Caco-2 (cell line): Measurements from ENCODE around the gene SLC6A8. TPM values are rescaled to one million over a fixed set of nuclear protein-coding genes. Genes with fewer than 3 reads are reported as not detected.

Source experiments
- BruUV-seq: library from RNA; stranded (reverse); fragments of 400-500 nt; replicated peaks from 2 replicates; lab custom pipeline; 2021; lab: Mats Ljungman, UMichigan
- CTCF ChIA-PET: fragments of 300-600 bp; sonication (Branson Sonifier 250); formaldehyde crosslinking; loops from one replicate; lab custom pipeline; 2022; ENCODE audit warnings: antibody characterized with exemption; lab: Charles Lee
- POLR2A ChIA-PET: fragments of 300-600 bp; sonication (Branson Sonifier 250); formaldehyde crosslinking; loops from one replicate; lab custom pipeline; 2022; ENCODE audit warnings: antibody characterized with exemption; lab: Charles Lee
- DNase-seq, 2 experiments: peaks; one replicate each; pipeline versions ENCODE4 v3.0.0 to v3.0.0-alpha.2; 2020 to 2022
- H3K27me3 ChIP-seq: replicated peaks from 2 replicates; pipeline ENCODE4 v1.6.0; 2011; ENCODE audit warnings: low read length; ENCODE audit not compliant: control insufficient read depth, insufficient read depth
- H3K36me3 ChIP-seq: 2 replicates; pipeline ENCODE4 v1.5.1; 2011; ENCODE audit warnings: low read length; ENCODE audit not compliant: control insufficient read depth, insufficient read depth
- H3K4me1 ChIP-seq: fragments of 250-450 bp; sonication (Bioruptor Pico); 2 replicates; pipeline ENCODE4 v1.5.1; 2020; ENCODE audit warnings: mild to moderate bottlenecking
- H3K4me3 ChIP-seq: 2 replicates; pipeline ENCODE4 v1.5.1; 2011; ENCODE audit warnings: low read depth, mild to moderate bottlenecking, control low read depth, low read length
- H3K9me3 ChIP-seq: fragments of 250-450 bp; sonication (Bioruptor Pico); 2 replicates; pipeline ENCODE4 v1.5.1; 2020; ENCODE audit warnings: mild to moderate bottlenecking, moderate library complexity
- H3K27ac Mint-ChIP-seq: one replicate; pipeline ENCODE4 v1.8.0; 2022; ENCODE audit warnings: mixed read lengths; ENCODE audit not compliant: unreplicated experiment
- H3K27me3 Mint-ChIP-seq: one replicate; pipeline ENCODE4 v1.8.0; 2022; ENCODE audit warnings: mixed read lengths; ENCODE audit not compliant: insufficient read depth, unreplicated experiment
- H3K36me3 Mint-ChIP-seq: one replicate; pipeline ENCODE4 v1.8.0; 2022; ENCODE audit warnings: mild to moderate bottlenecking, mixed read lengths; ENCODE audit not compliant: insufficient read depth, unreplicated experiment
- H3K4me1 Mint-ChIP-seq: one replicate; pipeline ENCODE4 v1.8.0; 2022; ENCODE audit warnings: low read depth, mixed read lengths; ENCODE audit not compliant: unreplicated experiment
- H3K4me3 Mint-ChIP-seq: one replicate; pipeline ENCODE4 v1.8.0; 2022; ENCODE audit warnings: mild to moderate bottlenecking, moderate library complexity, mixed read lengths; ENCODE audit not compliant: unreplicated experiment
- H3K9me3 Mint-ChIP-seq: one replicate; pipeline ENCODE4 v1.8.0; 2022; ENCODE audit warnings: mixed read lengths; ENCODE audit not compliant: unreplicated experiment
- intact Hi-C: fragments of 100-400 bp; cut with micrococcal nuclease; formaldehyde crosslinking; loops from one replicate; pipeline ENCODE4 v1.10.0; 2022; ENCODE audit not compliant: unreplicated experiment
- total RNA-seq: library from RNA; stranded (reverse); gene quantifications from 2 replicates; pipeline ENCODE4 v1.2.3, GENCODE V29; 2022
- TF ChIP-seq, protein P1 (sequence below), 2 experiments: fragments of 200-600 bp in 1 of 2; IDR thresholded peaks; 1 replicate in 1 of 2; 2 replicates in 1 of 2; pipeline versions ENCODE4 v1.5.1 to v1.8.0; 2011 to 2022; ENCODE audit warnings: antibody characterized with exemption in 1 of 2, control low read depth in 1 of 2, inconsistent platforms in 1 of 2, low read depth in 1 of 2, low read length in 1 of 2, mild to moderate bottlenecking in 1 of 2, moderate library complexity in 1 of 2; ENCODE audit not compliant: insufficient read depth in 1 of 2, severe bottlenecking in 1 of 2, unreplicated experiment in 1 of 2

Gene SLC6A8
- total RNA-seq, 1 experiment from 2014 or later: 8.8 TPM

DNA sequence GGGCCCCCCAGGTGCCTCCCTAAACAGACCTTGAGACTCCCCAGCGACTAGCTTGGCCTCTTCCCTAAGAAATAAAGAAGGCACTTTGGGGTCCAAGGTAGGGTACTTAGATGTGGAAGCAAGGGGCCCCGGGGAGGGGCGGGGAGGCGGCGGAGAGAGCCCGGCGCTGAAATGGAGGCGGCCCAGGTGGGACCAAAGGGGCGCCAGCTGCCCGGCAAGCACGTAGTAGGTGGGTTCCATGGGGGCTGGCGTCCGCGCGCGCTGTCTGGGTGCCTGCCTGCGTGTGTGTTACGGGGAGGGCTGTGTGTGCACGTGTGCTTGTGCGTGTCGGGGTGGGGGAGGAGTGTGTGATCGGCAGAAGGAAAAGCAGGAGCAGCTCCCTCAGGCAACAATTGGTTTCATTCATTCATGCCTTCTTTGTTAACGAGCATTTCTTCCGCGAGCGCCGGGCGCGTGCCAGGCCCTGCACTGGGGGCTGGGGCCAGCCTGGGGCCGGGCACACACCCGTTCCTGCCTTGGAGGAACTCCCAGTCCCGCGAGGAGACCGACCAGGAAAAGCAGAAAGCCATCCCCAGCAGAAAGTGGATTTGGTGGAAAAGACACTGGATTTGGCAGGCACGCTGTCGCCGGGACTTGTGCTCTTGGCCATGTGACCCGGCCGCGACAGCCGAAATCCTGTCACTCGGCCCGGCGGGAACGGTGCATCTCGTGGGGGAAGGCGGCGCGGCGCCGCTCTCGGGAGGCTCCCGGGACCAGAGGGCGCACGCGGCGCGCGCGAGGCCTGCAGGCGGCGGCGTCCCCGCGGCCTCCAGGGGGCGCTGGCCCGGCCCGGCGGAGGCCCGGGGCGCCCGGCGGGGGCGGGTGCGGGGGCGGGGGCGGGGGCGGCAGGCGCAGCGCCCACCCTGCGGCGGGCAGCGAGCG, 44.0 kb upstream of the SLC6A8 start:
- H3K36me3 ChIP-seq: no peaks in the 10 kb centered on the region
- peak in 1 of 2 experiments; percentile 43 for DNase-seq
- H3K9me3 Mint-ChIP-seq: no peaks in the 10 kb centered on the region
- H3K9me3 ChIP-seq: no peaks in the 10 kb centered on the region
- no peaks in the 10 kb centered on the region for H3K27me3 ChIP-seq
- intact Hi-C loops: no loop called here
- POLR2A ChIA-PET: no interaction called here
- peak overlapping the region; percentile 32 for H3K4me3 ChIP-seq
- peak overlapping the region; percentile 60 for H3K4me3 Mint-ChIP-seq
- H3K27me3 Mint-ChIP-seq: peaks cover 4% of the 10 kb centered on the region
- CTCF ChIA-PET: interaction anchor here (0.9 to 1.5 kb wide), 3 partner anchors 7 to 24 kb away, joined by 3 to 7 read pairs (median 5); no protein-coding TSS in a partner anchor
- peaks cover 24% of the 10 kb centered on the region for H3K4me1 ChIP-seq
- H3K4me1 Mint-ChIP-seq: peaks cover 6% of the 10 kb centered on the region
- no TSS peak for BruUV-seq
- TF ChIP-seq, protein P1, sequence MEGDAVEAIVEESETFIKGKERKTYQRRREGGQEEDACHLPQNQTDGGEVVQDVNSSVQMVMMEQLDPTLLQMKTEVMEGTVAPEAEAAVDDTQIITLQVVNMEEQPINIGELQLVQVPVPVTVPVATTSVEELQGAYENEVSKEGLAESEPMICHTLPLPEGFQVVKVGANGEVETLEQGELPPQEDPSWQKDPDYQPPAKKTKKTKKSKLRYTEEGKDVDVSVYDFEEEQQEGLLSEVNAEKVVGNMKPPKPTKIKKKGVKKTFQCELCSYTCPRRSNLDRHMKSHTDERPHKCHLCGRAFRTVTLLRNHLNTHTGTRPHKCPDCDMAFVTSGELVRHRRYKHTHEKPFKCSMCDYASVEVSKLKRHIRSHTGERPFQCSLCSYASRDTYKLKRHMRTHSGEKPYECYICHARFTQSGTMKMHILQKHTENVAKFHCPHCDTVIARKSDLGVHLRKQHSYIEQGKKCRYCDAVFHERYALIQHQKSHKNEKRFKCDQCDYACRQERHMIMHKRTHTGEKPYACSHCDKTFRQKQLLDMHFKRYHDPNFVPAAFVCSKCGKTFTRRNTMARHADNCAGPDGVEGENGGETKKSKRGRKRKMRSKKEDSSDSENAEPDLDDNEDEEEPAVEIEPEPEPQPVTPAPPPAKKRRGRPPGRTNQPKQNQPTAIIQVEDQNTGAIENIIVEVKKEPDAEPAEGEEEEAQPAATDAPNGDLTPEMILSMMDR (IDR thresholded peaks at IDR 0.05; ENCODE audit: insufficient read depth in 1 of 2, low read depth in 1 of 2, low read length in 1 of 2, severe bottlenecking in 1 of 2, unreplicated experiment in 1 of 2): no peak
- H3K27ac Mint-ChIP-seq: no peak overlapping the region
- no peaks in the 10 kb centered on the region for H3K36me3 Mint-ChIP-seq

DNA sequence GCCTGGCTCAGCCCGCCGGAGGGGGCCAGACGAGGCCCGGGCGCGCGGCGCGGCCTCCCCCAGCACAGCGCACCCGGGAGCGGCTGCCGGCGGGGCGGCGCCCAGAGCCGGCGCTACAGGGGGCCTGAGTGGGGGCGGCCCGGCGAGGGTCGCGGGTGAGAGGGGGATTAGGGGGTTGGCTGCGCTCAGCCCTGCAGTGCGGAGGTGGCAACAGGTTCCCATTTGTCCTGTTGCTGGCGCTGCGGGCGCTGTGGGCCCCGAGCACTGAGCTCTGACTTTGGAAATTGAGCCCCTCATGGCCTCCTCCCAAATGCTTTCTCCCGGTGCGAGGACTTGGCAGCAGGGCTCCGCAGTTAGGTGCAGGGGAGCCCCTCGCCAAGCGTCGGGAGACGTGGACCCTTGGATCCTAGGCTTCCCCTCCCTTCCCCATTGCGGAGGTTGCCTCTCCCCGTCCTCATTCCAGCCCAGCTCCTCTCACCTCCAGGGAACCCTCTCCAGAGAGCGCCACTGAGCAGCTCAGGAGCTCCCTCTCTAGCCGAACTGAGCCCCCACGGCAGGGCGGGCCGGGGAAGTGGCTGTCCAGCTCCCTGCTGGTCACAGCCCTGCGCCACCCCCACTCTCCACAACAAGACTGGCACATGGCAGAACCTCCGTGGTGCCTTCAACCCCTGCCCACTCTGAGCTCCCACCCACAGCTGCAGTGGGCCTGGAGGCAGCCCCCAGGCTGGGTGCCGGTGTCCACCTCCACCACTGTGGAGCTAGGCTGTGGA, 43.2 kb upstream of the SLC6A8 start:
- Histone ChIP-seq H3K36me3 (no peaks in the 10 kb centered on the region), H3K9me3 (no peaks in the 10 kb centered on the region), H3K4me1 (peaks cover 24% of the 10 kb centered on the region), H3K4me3 (peak overlapping the region; percentile 17), H3K27me3 (no peaks in the 10 kb centered on the region)
- H3K9me3 Mint-ChIP-seq: no peaks in the 10 kb centered on the region
- peaks cover 6% of the 10 kb centered on the region for H3K4me1 Mint-ChIP-seq
- TF ChIP-seq, protein P1 (IDR thresholded peaks at IDR 0.05; ENCODE audit: insufficient read depth in 1 of 2, low read depth in 1 of 2, low read length in 1 of 2, severe bottlenecking in 1 of 2, unreplicated experiment in 1 of 2): no peak
- H3K36me3 Mint-ChIP-seq: no peaks in the 10 kb centered on the region
- BruUV-seq: no TSS peak
- POLR2A ChIA-PET: no interaction called here
- H3K27me3 Mint-ChIP-seq: peaks cover 4% of the 10 kb centered on the region
- intact Hi-C loops: loop anchor here (5.0 kb wide), 1 partner anchor 32 kb away; no protein-coding TSS in a partner anchor
- no peak overlapping the region for H3K27ac Mint-ChIP-seq
- CTCF ChIA-PET: interaction anchor here (0.9 to 1.5 kb wide), 5 partner anchors 8 to 105 kb away, joined by 3 to 7 read pairs (median 3); no protein-coding TSS in a partner anchor
- DNase-seq: peak in 1 of 2 experiments; percentile 14
- H3K4me3 Mint-ChIP-seq: peak overlapping the region; percentile 50

DNA sequence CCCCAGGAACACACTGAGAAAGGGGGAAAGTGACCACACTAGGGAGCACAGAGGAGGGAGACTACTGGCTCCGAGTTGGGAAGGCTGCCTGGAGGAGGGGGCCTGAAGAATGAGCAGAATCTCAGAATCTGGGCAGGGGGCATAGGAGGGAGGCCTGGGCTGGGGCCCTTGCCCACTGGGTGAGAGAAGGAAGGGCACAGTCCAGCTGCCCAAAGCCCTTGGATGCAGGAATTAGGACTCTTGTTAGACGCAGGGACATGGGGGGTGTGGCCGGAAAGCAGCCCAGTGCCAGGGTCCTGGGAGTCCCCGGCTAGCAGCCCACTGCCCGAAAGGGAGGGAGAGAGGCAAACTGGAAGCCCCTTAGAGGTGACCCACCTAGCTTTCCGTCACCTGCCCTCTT, 42.6 kb upstream of the SLC6A8 start:
- Histone ChIP-seq H3K9me3 (no peaks in the 10 kb centered on the region), H3K27me3 (no peaks in the 10 kb centered on the region), H3K4me3 (no peak overlapping the region), H3K36me3 (no peaks in the 10 kb centered on the region), H3K4me1 (peaks cover 24% of the 10 kb centered on the region)
- POLR2A ChIA-PET: no interaction called here
- CTCF ChIA-PET: interaction anchor here (1.1 to 1.5 kb wide), 4 partner anchors 9 to 106 kb away, joined by 3 to 7 read pairs (median 4); no protein-coding TSS in a partner anchor
- DNase-seq: no peak
- H3K9me3 Mint-ChIP-seq: no peaks in the 10 kb centered on the region
- H3K4me1 Mint-ChIP-seq: peaks cover 6% of the 10 kb centered on the region
- no peak overlapping the region for H3K27ac Mint-ChIP-seq
- TF ChIP-seq, protein P1 (IDR thresholded peaks at IDR 0.05; ENCODE audit: insufficient read depth in 1 of 2, low read depth in 1 of 2, low read length in 1 of 2, severe bottlenecking in 1 of 2, unreplicated experiment in 1 of 2): no peak
- no TSS peak for BruUV-seq
- peaks cover 4% of the 10 kb centered on the region for H3K27me3 Mint-ChIP-seq
- H3K36me3 Mint-ChIP-seq: no peaks in the 10 kb centered on the region
- H3K4me3 Mint-ChIP-seq: no peak overlapping the region
- intact Hi-C loops: loop anchor here (5.0 kb wide), 1 partner anchor 33 kb away; no protein-coding TSS in a partner anchor
